ENCODE measurements around the gene CARD6. TPM values are rescaled to one million over a fixed set of nuclear protein-coding genes. Genes with fewer than 3 reads are reported as not detected.

Gene CARD6
- total and polyA plus RNA-seq, 2 of the 13 experiments (the other 11 are each of a cell fraction or from before 2014, with no cell fraction given): 0.33 to 1.4 TPM

Small RNA genes within 50 kb of the gene (small RNA-seq; reads per million reads assigned to genes)
- 31.9 to 141 (median 54.1) reads per million in 3 experiments for gene SNORD72 (ENCODE audit: insufficient read depth in 2 of 3, insufficient read length in 3 of 3, low read depth in 2 of 3, low replicate concordance in 1 of 3)

Other genes starting within 250 kb of the CARD6 start
- gene PTGER4, start 161.5 kb upstream of the CARD6 start, total RNA-seq (2016; rRNA removed; fragmentation: Illumina TruSeq; extraction: Trizol): 0.11 TPM in 1 of 2 replicates, not detected in the other
- gene PTGER4, start 161.5 kb upstream of the CARD6 start, polyA plus RNA-seq (2011; rRNA removed): 0.01 and 0.03 TPM in 2 replicates
- 20.0 and 37.9 TPM in 2 replicates for gene TTC33, start 85.4 kb upstream of the CARD6 start, total RNA-seq (2016; rRNA removed; fragmentation: Illumina TruSeq; extraction: Trizol)
- 3.8 and 4.5 TPM in 2 replicates for gene TTC33, start 85.4 kb upstream of the CARD6 start, polyA plus RNA-seq (2011; rRNA removed)
- gene PRKAA1, start 43.0 kb upstream of the CARD6 start, total RNA-seq (2016; rRNA removed; fragmentation: Illumina TruSeq; extraction: Trizol): 58.0 and 78.7 TPM in 2 replicates
- gene PRKAA1, start 43.0 kb upstream of the CARD6 start, polyA plus RNA-seq (2011; rRNA removed): 29.0 and 36.6 TPM in 2 replicates
- gene RPL37, start 6.1 kb upstream of the CARD6 start, total RNA-seq (2016; rRNA removed; fragmentation: Illumina TruSeq; extraction: Trizol): 1,981 and 2,192 TPM in 2 replicates
- 3,367 and 3,734 TPM in 2 replicates for gene RPL37, start 6.1 kb upstream of the CARD6 start, polyA plus RNA-seq (2011; rRNA removed)
- 3.5 and 3.6 TPM in 2 replicates for gene C7, start 68.1 kb downstream of the CARD6 start, total RNA-seq (2016; rRNA removed; fragmentation: Illumina TruSeq; extraction: Trizol)
- gene C7, start 68.1 kb downstream of the CARD6 start, polyA plus RNA-seq (2011; rRNA removed): 1.4 and 1.7 TPM in 2 replicates
- gene MROH2B, start 230.0 kb downstream of the CARD6 start, total RNA-seq (2016; rRNA removed; fragmentation: Illumina TruSeq; extraction: Trizol): not detected in 2 replicates
- gene MROH2B, start 230.0 kb downstream of the CARD6 start, polyA plus RNA-seq (2011; rRNA removed): not detected in 2 replicates